ENCODE results near the gene HSPB9. TPM values are rescaled to one million over a fixed set of nuclear protein-coding genes. Genes with fewer than 3 reads are reported as not detected.

Gene HSPB9
- polyA plus RNA-seq, 1 donor from 2014 or later, result not detected

GRCh38 chr17:42127414-42127813 is 4.8 kb downstream of the HSPB9 start:
- no peaks in the 10 kb centered on the region for H3K36me3 ChIP-seq (ENCODE audit: insufficient read depth, low read length)
- H3K4me2 ChIP-seq (ENCODE audit: low read length), result no peak overlapping the region
- H3K4me3 ChIP-seq (ENCODE audit: low read length), result no peak overlapping the region
- no peak overlapping the region for H2AFZ ChIP-seq (ENCODE audit: low read depth, low read length)
- H3K79me2 ChIP-seq (replicated peaks; ENCODE audit: insufficient read depth, low read length), result no peaks in the 10 kb centered on the region
- H3K27ac ChIP-seq (ENCODE audit: low read length), result no peak overlapping the region
- no peaks in the 10 kb centered on the region for H3K9me2 ChIP-seq (ENCODE audit: insufficient read depth, low read length)
- H3K9ac ChIP-seq (ENCODE audit: low read length), result no peak overlapping the region
- no peak for TF ChIP-seq CTCF (IDR thresholded peaks at IDR 0.05; ENCODE audit: poor library complexity, severe bottlenecking)
- no peak for TF ChIP-seq TAF1 (IDR thresholded peaks at IDR 0.05; ENCODE audit: low read depth)
- TF ChIP-seq REST (IDR thresholded peaks at IDR 0.05; ENCODE audit: borderline replicate concordance), result no peak
- TF ChIP-seq RAD21 (conservative IDR thresholded peaks at IDR 0.05), result no peak
- no peaks in the 10 kb centered on the region for H3K9me3 ChIP-seq (ENCODE audit: low read length)
- no peaks in the 10 kb centered on the region for H4K20me1 ChIP-seq (ENCODE audit: insufficient read depth)
- no peaks in the 10 kb centered on the region for H3K27me3 ChIP-seq (ENCODE audit: insufficient read depth, low read depth, low read length)
- H3F3A ChIP-seq (ENCODE audit: insufficient read depth, low read length, poor library complexity, severe bottlenecking), result no peaks in the 10 kb centered on the region

- no peaks in the 10 kb centered on the region for H3F3A ChIP-seq (ENCODE audit: insufficient read depth, low read length, poor library complexity, severe bottlenecking)
- TF ChIP-seq CTCF (IDR thresholded peaks at IDR 0.05; ENCODE audit: poor library complexity, severe bottlenecking), result no peak
- no peak for TF ChIP-seq SMC3 (conservative IDR thresholded peaks at IDR 0.05; ENCODE audit: poor library complexity)
- no peak for TF ChIP-seq POLR2AphosphoS5 (IDR thresholded peaks at IDR 0.05)
- TF ChIP-seq MXI1 (conservative IDR thresholded peaks at IDR 0.05; ENCODE audit: poor library complexity, severe bottlenecking), result no peak
- TF ChIP-seq EZH2 (IDR thresholded peaks at IDR 0.05; ENCODE audit: borderline replicate concordance, insufficient read depth, low read length, poor library complexity, severe bottlenecking), result no peak
- no peak for TF ChIP-seq EP300 (conservative IDR thresholded peaks at IDR 0.05; ENCODE audit: poor library complexity, severe bottlenecking)
- no peak for TF ChIP-seq REST (IDR thresholded peaks at IDR 0.05; ENCODE audit: borderline replicate concordance)
- TF ChIP-seq RAD21 (conservative IDR thresholded peaks at IDR 0.05), result no peak
- no peak for TF ChIP-seq TAF1 (IDR thresholded peaks at IDR 0.05; ENCODE audit: low read depth)
- H3K79me2 ChIP-seq (replicated peaks; ENCODE audit: insufficient read depth, low read length), result no peaks in the 10 kb centered on the region
- H3K9ac ChIP-seq (ENCODE audit: low read length), result no peak overlapping the region
- no peaks in the 10 kb centered on the region for H4K20me1 ChIP-seq (ENCODE audit: insufficient read depth)
- no peaks in the 10 kb centered on the region for H3K9me2 ChIP-seq (ENCODE audit: insufficient read depth, low read length)
- no peaks in the 10 kb centered on the region for H3K27me3 ChIP-seq (ENCODE audit: insufficient read depth, low read depth, low read length)
- H3K27ac ChIP-seq (ENCODE audit: low read length), result no peak overlapping the region
- H3K36me3 ChIP-seq (ENCODE audit: insufficient read depth, low read length), result no peaks in the 10 kb centered on the region
- H2AFZ ChIP-seq (ENCODE audit: low read depth, low read length), result no peak overlapping the region
- no peaks in the 10 kb centered on the region for H3K9me3 ChIP-seq (ENCODE audit: low read length)
- no peak overlapping the region for H3K4me3 ChIP-seq (ENCODE audit: low read length)
- no peak overlapping the region for H3K4me2 ChIP-seq (ENCODE audit: low read length)
Observed at GRCh38 chr17:42129109-42129837, 6.7 kb downstream of the HSPB9 start.

Measured in neural cell (in vitro differentiated cells).